Measurements from ENCODE around the gene RRP9. TPM values are rescaled to one million over a fixed set of nuclear protein-coding genes. Genes with fewer than 3 reads are reported as not detected.

Gene RRP9
- total and polyA plus RNA-seq, 4 donors = 8.2 to 47.6 (median 33.5) TPM

GRCh38 chr3:51984269-51984647 lies 42.6 kb upstream of the RRP9 start:
- peaks cover 0 to 8% (median 3%) of the 10 kb centered on the region in 4 donors for H3K36me3 ChIP-seq (ENCODE audit: control insufficient read depth in 4 of 4, insufficient read depth in 4 of 4, low read length in 4 of 4)
- H3K9me3 ChIP-seq (ENCODE audit: control insufficient read depth in 4 of 4, insufficient read depth in 3 of 4, low read length in 3 of 4) = no peaks in the 10 kb centered on the region
- H3K27ac ChIP-seq (ENCODE audit: low read depth in 1 of 2, low read length in 1 of 2) = peak overlapping the region; percentile 97
- H3K4me1 ChIP-seq (ENCODE audit: control insufficient read depth in 5 of 5, insufficient read depth in 5 of 5, low read length in 5 of 5) = peaks cover 4 to 21% (median 9%) of the 10 kb centered on the region in 5 donors
- TF ChIP-seq, protein P1, sequence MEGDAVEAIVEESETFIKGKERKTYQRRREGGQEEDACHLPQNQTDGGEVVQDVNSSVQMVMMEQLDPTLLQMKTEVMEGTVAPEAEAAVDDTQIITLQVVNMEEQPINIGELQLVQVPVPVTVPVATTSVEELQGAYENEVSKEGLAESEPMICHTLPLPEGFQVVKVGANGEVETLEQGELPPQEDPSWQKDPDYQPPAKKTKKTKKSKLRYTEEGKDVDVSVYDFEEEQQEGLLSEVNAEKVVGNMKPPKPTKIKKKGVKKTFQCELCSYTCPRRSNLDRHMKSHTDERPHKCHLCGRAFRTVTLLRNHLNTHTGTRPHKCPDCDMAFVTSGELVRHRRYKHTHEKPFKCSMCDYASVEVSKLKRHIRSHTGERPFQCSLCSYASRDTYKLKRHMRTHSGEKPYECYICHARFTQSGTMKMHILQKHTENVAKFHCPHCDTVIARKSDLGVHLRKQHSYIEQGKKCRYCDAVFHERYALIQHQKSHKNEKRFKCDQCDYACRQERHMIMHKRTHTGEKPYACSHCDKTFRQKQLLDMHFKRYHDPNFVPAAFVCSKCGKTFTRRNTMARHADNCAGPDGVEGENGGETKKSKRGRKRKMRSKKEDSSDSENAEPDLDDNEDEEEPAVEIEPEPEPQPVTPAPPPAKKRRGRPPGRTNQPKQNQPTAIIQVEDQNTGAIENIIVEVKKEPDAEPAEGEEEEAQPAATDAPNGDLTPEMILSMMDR (IDR thresholded peaks at IDR 0.05; ENCODE audit: control extremely low read depth, extremely low read depth) = no peak
- H3K27me3 ChIP-seq (ENCODE audit: control insufficient read depth in 3 of 3, insufficient read depth in 3 of 3, low read length in 2 of 3) = no peaks in the 10 kb centered on the region
- peak overlapping the region in 1 of 2 donors; percentile 78 for H3K9ac ChIP-seq (ENCODE audit: insufficient read depth in 1 of 2, low read length in 2 of 2)
- H3K4me3 ChIP-seq = no peak overlapping the region
- no peak for DNase-seq
- no peak for ATAC-seq (ENCODE audit: insufficient read depth, low FRiP score)

DNA sequence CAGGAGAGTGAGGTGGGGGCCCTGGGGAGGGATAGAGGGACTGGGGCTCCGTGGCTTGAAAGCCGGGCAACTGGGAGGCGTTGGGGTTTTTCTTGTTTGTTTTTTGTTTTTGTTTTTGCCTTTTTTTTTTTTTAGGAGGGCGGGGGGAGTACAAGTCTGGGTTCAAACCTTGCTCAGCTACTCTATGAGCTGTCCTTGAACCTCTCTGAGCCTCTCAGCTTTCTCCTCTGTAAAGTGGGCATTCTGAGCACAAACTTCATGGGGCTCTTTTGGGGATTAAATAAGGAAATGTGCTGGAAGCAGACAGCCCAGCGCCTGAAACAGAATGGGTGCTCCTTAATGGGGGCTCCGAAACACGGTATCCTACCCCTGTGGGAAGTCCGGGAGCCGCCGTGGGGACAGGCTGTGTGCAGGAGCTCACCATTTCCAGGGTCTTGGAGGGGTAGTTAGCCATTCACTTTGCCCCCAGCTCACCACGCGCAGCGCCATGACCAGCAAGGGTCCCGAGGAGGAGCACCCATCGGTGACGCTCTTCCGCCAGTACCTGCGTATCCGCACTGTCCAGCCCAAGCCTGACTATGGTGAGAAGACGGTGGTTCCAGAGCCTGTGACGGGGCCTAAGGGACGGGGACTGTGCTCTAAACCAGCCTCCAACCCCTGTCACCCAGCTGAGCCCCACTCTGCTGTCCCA lies 42.0 kb upstream of the RRP9 start:
- H3K27me3 ChIP-seq (ENCODE audit: control insufficient read depth in 3 of 3, insufficient read depth in 3 of 3, low read length in 2 of 3) = no peaks in the 10 kb centered on the region
- peak overlapping the region; percentile 78 to 80 for H3K9ac ChIP-seq (ENCODE audit: insufficient read depth in 1 of 2, low read length in 2 of 2)
- DNase-seq (no peak), ATAC-seq (ENCODE audit: insufficient read depth, low FRiP score) (no peak)
- H3K9me3 ChIP-seq (ENCODE audit: control insufficient read depth in 4 of 4, insufficient read depth in 3 of 4, low read length in 3 of 4) = no peaks in the 10 kb centered on the region
- TF ChIP-seq, protein P1 (IDR thresholded peaks at IDR 0.05; ENCODE audit: control extremely low read depth, extremely low read depth) = no peak
- peaks cover 0 to 8% (median 3%) of the 10 kb centered on the region in 4 donors for H3K36me3 ChIP-seq (ENCODE audit: control insufficient read depth in 4 of 4, insufficient read depth in 4 of 4, low read length in 4 of 4)
- peak overlapping the region; percentile 97 for H3K27ac ChIP-seq (ENCODE audit: low read depth in 1 of 2, low read length in 1 of 2)
- peak overlapping the region; percentile 49 for H3K4me3 ChIP-seq
- peaks cover 4 to 21% (median 9%) of the 10 kb centered on the region in 5 donors for H3K4me1 ChIP-seq (ENCODE audit: control insufficient read depth in 5 of 5, insufficient read depth in 5 of 5, low read length in 5 of 5)
- 73 to 77% methylated on average over 22 of the region's 22 CpGs for WGBS, 2 donors

- TF ChIP-seq, protein P1 (IDR thresholded peaks at IDR 0.05; ENCODE audit: control extremely low read depth, extremely low read depth) = no peak
- peaks cover 4 to 21% (median 9%) of the 10 kb centered on the region in 5 donors for H3K4me1 ChIP-seq (ENCODE audit: control insufficient read depth in 5 of 5, insufficient read depth in 5 of 5, low read length in 5 of 5)
- peak within 1 kb of the TSS; percentile 97 for H3K27ac ChIP-seq (ENCODE audit: low read depth in 1 of 2, low read length in 1 of 2)
- peaks cover 0 to 8% (median 3%) of the 10 kb centered on the region in 4 donors for H3K36me3 ChIP-seq (ENCODE audit: control insufficient read depth in 4 of 4, insufficient read depth in 4 of 4, low read length in 4 of 4)
- no peaks in the 10 kb centered on the region for H3K9me3 ChIP-seq (ENCODE audit: control insufficient read depth in 4 of 4, insufficient read depth in 3 of 4, low read length in 3 of 4)
- H3K27me3 ChIP-seq (ENCODE audit: control insufficient read depth in 3 of 3, insufficient read depth in 3 of 3, low read length in 2 of 3) = no peaks in the 10 kb centered on the region
- H3K4me3 ChIP-seq = peak within 1 kb of the TSS; percentile 49
- peak; percentile 92 to 96 (median 93) for DNase-seq
- WGBS, 2 donors = 0 to 1% methylated on average over 61 to 68 of the region's 68 CpGs
- H3K9ac ChIP-seq (ENCODE audit: insufficient read depth in 1 of 2, low read length in 2 of 2) = peak within 1 kb of the TSS; percentile 80 to 91
- peak; percentile 88 for ATAC-seq (ENCODE audit: insufficient read depth, low FRiP score)
Measured at GRCh38 chr3:51982838-51983577, 41.3 kb upstream of the RRP9 start, which contains the start of gene ACY1. ACY1 (plus strand) TSS chr3:51983535; CDS start chr3:51984065, 530 bp downstream.
